Mesendoderm (in vitro differentiated cells): ENCODE measurements around the gene BLZF1.

ENCODE experiments used
- DNase-seq: peaks from one replicate; pipeline ENCODE4 v3.0.0; 2013
- H2AK5ac ChIP-seq: 2 replicates; pipeline ENCODE4 v1.6.1; 2013; ENCODE audit warnings: low read length, inconsistent platforms
- H2BK120ac ChIP-seq: 2 replicates; pipeline ENCODE4 v1.6.1; 2013; ENCODE audit warnings: low read depth, mild to moderate bottlenecking, low read length, moderate library complexity, mixed read lengths
- H2BK15ac ChIP-seq: replicated peaks from 2 replicates; pipeline ENCODE4 v1.6.1; 2013; ENCODE audit warnings: low read depth, mild to moderate bottlenecking, moderate library complexity
- H2BK5ac ChIP-seq: 2 replicates; pipeline ENCODE4 v1.6.1; 2013; ENCODE audit warnings: low read length, inconsistent platforms
- H3K18ac ChIP-seq: 2 replicates; pipeline ENCODE4 v1.6.1; 2013; ENCODE audit warnings: mild to moderate bottlenecking, low read length, mixed read lengths
- H3K23ac ChIP-seq: one replicate; pipeline ENCODE4 v1.6.1; 2013; ENCODE audit warnings: low read length
- H3K27ac ChIP-seq: 2 replicates; pipeline ENCODE4 v1.5.1; 2013; ENCODE audit warnings: low read depth, mild to moderate bottlenecking, inconsistent platforms, low read length, moderate library complexity
- H3K27me3 ChIP-seq: 2 replicates; pipeline ENCODE4 v1.6.1; 2013; ENCODE audit warnings: low read length, control low read depth, mild to moderate bottlenecking, inconsistent platforms; ENCODE audit not compliant: insufficient read depth, poor library complexity
- H3K36me3 ChIP-seq: 2 replicates; pipeline ENCODE4 v1.6.1; 2013; ENCODE audit warnings: low read length, inconsistent platforms; ENCODE audit not compliant: control insufficient read depth, insufficient read depth
- H3K4ac ChIP-seq: one replicate; pipeline ENCODE4 v1.6.1; 2013; ENCODE audit warnings: low read depth, mild to moderate bottlenecking, low read length, moderate library complexity
- H3K4me1 ChIP-seq: 2 replicates; pipeline ENCODE4 v1.6.1; 2013; ENCODE audit warnings: low read depth, low read length, inconsistent platforms; ENCODE audit not compliant: control insufficient read depth
- H3K4me2 ChIP-seq: 2 replicates; pipeline ENCODE4 v1.6.1; 2013; ENCODE audit warnings: low read length
- H3K4me3 ChIP-seq: 2 replicates; pipeline ENCODE4 v1.5.1; 2013; ENCODE audit warnings: mild to moderate bottlenecking, low read length
- H3K56ac ChIP-seq: one replicate; pipeline ENCODE4 v1.6.1; 2013; ENCODE audit warnings: low read length
- H3K79me1 ChIP-seq: 2 replicates; pipeline ENCODE4 v1.6.1; 2013; ENCODE audit warnings: low read length, inconsistent platforms
- H3K79me2 ChIP-seq: 2 replicates; pipeline ENCODE4 v1.6.1; 2013; ENCODE audit warnings: mild to moderate bottlenecking, low read length; ENCODE audit not compliant: control insufficient read depth, insufficient read depth
- H3K9ac ChIP-seq: 2 replicates; pipeline ENCODE4 v1.6.1; 2013; ENCODE audit warnings: low read length, inconsistent platforms
- H4K5ac ChIP-seq: one replicate; pipeline ENCODE4 v1.6.1; 2013; ENCODE audit warnings: low read length
- H4K8ac ChIP-seq: one replicate; pipeline ENCODE4 v1.6.1; 2013; ENCODE audit warnings: low read depth, mild to moderate bottlenecking, control low read depth, low read length, moderate library complexity
- WGBS: extraction: QIAGEN DNeasy Blood & Tissue Kit; methylation state at CpG from one replicate; pipeline ENCODE4 v1.1.7; 2013; ENCODE audit warnings: low lambda C conversion rate, missing lambda C conversion rate; ENCODE audit not compliant: insufficient coverage; ENCODE audit errors: extremely low coverage; 5-methylcytosine and 5-hydroxymethylcytosine counted together

BLZF1 gene

DNA sequence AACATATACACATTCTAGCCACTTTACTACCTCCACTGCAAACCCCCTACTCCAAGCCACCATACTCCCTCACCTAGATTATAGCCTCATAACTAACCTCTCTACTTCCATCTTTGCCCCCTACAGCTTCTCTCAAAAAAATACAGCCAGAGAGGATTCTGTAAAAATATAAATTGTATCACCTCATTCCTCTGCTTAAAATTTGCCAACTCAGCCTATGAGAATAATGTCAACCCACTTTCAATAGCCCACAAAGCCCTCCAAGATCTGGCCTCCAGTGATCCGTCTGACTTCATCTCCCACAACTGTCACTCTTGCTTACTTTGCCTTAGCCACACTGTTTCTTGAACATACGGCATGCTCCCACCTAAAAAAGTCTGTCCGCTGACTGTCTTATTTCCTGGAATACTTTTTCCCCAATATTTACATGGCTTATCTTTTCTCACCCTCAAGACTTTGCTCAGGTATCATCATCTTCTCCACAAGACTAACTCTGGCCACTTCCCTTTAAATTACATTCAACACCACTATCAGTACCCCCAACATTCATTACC is 21.9 kb upstream of the BLZF1 start:
- no peak overlapping the region for H4K5ac ChIP-seq
- H3K4me2 ChIP-seq, result no peak overlapping the region
- no peak overlapping the region for H3K4me3 ChIP-seq
- no peak overlapping the region for H2BK120ac ChIP-seq
- H2BK5ac ChIP-seq, result no peak overlapping the region
- H3K4ac ChIP-seq, result no peak overlapping the region
- DNase-seq, result no peak
- no peak overlapping the region for H3K23ac ChIP-seq
- no peaks in the 10 kb centered on the region for H3K79me1 ChIP-seq
- no peak overlapping the region for H4K8ac ChIP-seq
- no peaks in the 10 kb centered on the region for H3K4me1 ChIP-seq
- no peak overlapping the region for H3K18ac ChIP-seq
- H3K79me2 ChIP-seq, result no peaks in the 10 kb centered on the region
- WGBS, result no CpG with 5 or more reads among the region's 3 CpGs
- no peak overlapping the region for H3K27ac ChIP-seq
- H2AK5ac ChIP-seq, result no peak overlapping the region
- H3K56ac ChIP-seq, result no peak overlapping the region
- H3K36me3 ChIP-seq, result no peaks in the 10 kb centered on the region
- H3K27me3 ChIP-seq, result no peaks in the 10 kb centered on the region
- no peak overlapping the region for H2BK15ac ChIP-seq
- H3K9ac ChIP-seq, result no peak overlapping the region

DNA sequence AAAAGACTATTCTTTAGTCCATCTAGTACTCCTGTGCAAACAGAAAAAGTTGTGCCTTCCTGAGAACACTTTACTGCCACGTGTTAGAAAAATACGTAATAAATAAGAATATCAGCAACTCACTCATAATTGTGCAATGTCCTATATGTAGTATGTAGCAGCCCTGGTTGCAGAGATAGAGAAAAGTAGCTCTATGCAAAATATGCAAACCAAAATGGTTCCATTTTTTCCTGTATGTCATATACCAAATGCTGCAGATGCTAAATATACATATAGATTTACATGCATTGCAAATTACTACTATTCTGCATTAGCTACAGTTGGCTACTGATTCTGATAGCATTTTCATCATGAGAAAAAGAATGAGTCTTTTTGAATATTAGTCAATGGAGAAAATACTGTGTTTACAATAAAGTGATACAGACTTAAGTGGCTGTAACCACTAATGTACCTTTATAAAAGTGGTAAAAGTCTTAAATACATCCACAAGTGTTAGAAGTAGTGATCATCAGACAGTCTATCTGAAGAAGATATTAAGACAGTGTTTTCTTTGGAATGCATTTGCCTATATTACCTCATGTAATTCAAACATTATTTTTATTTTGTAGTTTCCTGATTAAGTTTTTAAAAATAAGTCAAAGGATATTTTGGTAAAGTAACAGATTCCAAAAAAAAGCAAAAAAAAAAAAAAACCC is 20.2 kb upstream of the BLZF1 start:
- H2AK5ac ChIP-seq, result no peak overlapping the region
- H2BK120ac ChIP-seq, result no peak overlapping the region
- no peaks in the 10 kb centered on the region for H3K36me3 ChIP-seq
- no peak overlapping the region for H4K5ac ChIP-seq
- DNase-seq, result no peak
- H3K23ac ChIP-seq, result no peak overlapping the region
- H3K4ac ChIP-seq, result no peak overlapping the region
- no peak overlapping the region for H3K56ac ChIP-seq
- no peak overlapping the region for H2BK15ac ChIP-seq
- no peaks in the 10 kb centered on the region for H3K4me1 ChIP-seq
- H3K27ac ChIP-seq, result no peak overlapping the region
- no peak overlapping the region for H3K18ac ChIP-seq
- no CpG with 5 or more reads among the region's 2 CpGs for WGBS
- no peaks in the 10 kb centered on the region for H3K79me1 ChIP-seq
- no peak overlapping the region for H3K4me3 ChIP-seq
- H3K79me2 ChIP-seq, result no peaks in the 10 kb centered on the region
- no peak overlapping the region for H3K9ac ChIP-seq
- H3K4me2 ChIP-seq, result no peak overlapping the region
- no peaks in the 10 kb centered on the region for H3K27me3 ChIP-seq
- no peak overlapping the region for H4K8ac ChIP-seq
- no peak overlapping the region for H2BK5ac ChIP-seq

DNA sequence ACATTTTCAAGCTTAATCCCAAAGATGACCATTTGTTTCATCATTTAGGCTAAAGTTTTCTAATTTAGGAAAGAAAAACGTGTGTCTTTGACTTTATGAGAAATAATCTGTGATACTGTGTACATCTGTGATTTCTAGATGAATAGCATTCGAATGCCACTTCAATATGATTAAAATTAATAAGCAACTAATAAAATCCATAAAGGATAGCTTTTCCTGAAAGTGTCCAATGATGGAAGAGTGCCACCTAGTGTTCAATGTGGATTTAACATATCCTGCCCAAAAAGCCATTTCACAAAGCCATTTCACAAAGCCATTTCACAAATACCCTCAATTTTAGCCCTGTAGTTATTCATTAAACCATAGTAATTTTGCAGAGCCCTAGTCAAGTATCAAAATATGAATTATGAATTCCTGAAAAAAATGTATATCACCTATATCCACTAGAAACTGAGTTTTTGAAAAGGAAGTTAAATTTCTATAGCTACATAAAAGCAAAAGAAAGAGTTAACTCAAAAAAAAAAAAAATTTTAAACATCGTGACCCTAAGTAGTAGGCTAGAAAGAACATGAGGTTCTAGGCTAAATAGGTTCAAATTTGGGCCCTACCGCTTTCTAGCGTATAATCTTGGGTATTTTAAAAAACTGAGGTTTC is 19.5 kb upstream of the BLZF1 start:
- Histone ChIP-seq H3K9ac (no peak overlapping the region), H3K4me1 (no peaks in the 10 kb centered on the region), H3K36me3 (no peaks in the 10 kb centered on the region), H2BK5ac (no peak overlapping the region), H3K27me3 (no peaks in the 10 kb centered on the region), H3K56ac (no peak overlapping the region), H3K79me1 (no peaks in the 10 kb centered on the region), H2BK15ac (no peak overlapping the region), H3K4me2 (no peak overlapping the region), H3K18ac (no peak overlapping the region), H4K8ac (no peak overlapping the region), H3K4ac (no peak overlapping the region), H3K4me3 (no peak overlapping the region), H3K23ac (no peak overlapping the region), H2BK120ac (no peak overlapping the region), H4K5ac (no peak overlapping the region), H3K79me2 (no peaks in the 10 kb centered on the region), H3K27ac (no peak overlapping the region), H2AK5ac (no peak overlapping the region)
- DNase-seq, result peak; percentile 46
- no CpG with 5 or more reads among the region's 5 CpGs for WGBS

DNA sequence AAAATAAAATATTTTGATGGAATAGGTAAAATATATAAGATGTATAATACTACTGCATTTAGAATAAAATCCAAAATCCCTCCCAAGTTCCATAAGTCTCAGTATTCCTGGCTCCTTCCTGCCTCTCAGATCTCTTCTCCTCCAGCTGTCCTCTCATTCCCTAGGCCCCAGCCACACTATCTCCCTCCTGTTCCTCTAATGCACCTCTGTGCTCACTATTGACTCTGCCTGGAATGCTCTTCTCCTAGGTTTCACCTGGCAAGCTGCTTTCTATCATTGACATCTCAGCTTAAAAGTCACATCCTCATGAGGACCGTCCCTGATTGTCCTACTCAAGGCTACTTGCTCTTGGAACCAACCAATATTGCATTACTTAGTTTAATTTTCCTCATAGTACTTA is 7.6 kb upstream of the BLZF1 start:
- Histone ChIP-seq H2AK5ac (no peak overlapping the region), H2BK120ac (no peak overlapping the region), H2BK15ac (no peak overlapping the region), H3K23ac (no peak overlapping the region), H3K4me2 (no peak overlapping the region), H3K79me2 (no peaks in the 10 kb centered on the region), H3K9ac (no peak overlapping the region), H3K27ac (no peak overlapping the region), H3K4me1 (no peaks in the 10 kb centered on the region), H3K79me1 (peaks cover 3% of the 10 kb centered on the region), H4K8ac (no peak overlapping the region), H3K27me3 (no peaks in the 10 kb centered on the region), H3K56ac (no peak overlapping the region), H3K4ac (no peak overlapping the region), H3K36me3 (no peaks in the 10 kb centered on the region), H3K4me3 (no peak overlapping the region), H2BK5ac (no peak overlapping the region), H3K18ac (no peak overlapping the region), H4K5ac (no peak overlapping the region)
- DNase-seq, result peak; percentile 19
- no CpG with 5 or more reads among the region's 1 CpG for WGBS

DNA sequence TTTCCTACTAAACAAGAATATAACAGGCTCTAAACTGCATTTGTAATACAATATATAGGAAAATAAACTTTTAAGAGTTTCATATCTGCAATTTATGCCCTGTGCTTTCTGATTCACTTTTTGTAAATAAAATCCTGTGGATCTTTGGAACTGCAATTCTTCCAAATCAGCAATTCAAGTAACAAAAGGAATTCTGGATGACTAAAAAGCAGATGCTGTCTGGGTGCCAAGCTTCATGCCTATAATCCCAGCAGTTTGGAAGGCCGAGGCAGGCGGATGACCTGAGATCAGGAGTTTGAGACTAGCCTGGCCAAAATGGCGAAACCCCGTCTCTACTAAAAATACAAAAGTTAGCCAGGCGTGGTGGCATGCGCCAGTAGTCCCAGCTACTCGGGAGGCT is 6.7 kb upstream of the BLZF1 start:
- H3K4me3 ChIP-seq, result no peak overlapping the region
- no peak overlapping the region for H4K5ac ChIP-seq
- no peak overlapping the region for H3K4ac ChIP-seq
- no peak overlapping the region for H3K23ac ChIP-seq
- H3K18ac ChIP-seq, result no peak overlapping the region
- H3K36me3 ChIP-seq, result no peaks in the 10 kb centered on the region
- H3K79me2 ChIP-seq, result no peaks in the 10 kb centered on the region
- H3K9ac ChIP-seq, result no peak overlapping the region
- H2BK15ac ChIP-seq, result no peak overlapping the region
- peaks cover 3% of the 10 kb centered on the region for H3K79me1 ChIP-seq
- DNase-seq, result no peak
- no peak overlapping the region for H4K8ac ChIP-seq
- no peak overlapping the region for H2AK5ac ChIP-seq
- WGBS, result no CpG with 5 or more reads among the region's 7 CpGs
- no peak overlapping the region for H2BK5ac ChIP-seq
- no peak overlapping the region for H2BK120ac ChIP-seq
- no peak overlapping the region for H3K27ac ChIP-seq
- H3K4me1 ChIP-seq, result no peaks in the 10 kb centered on the region
- no peaks in the 10 kb centered on the region for H3K27me3 ChIP-seq
- H3K56ac ChIP-seq, result no peak overlapping the region
- H3K4me2 ChIP-seq, result no peak overlapping the region
